ENCODE results near the gene PHF21A. TPM values are rescaled to one million over a fixed set of nuclear protein-coding genes. Genes with fewer than 3 reads are reported as not detected.

Gene PHF21A
- total RNA-seq, 2 experiments from 2014 or later: 59.5 to 66.2 TPM

GRCh38 chr11:46130286-46130940, 9.2 kb upstream of the PHF21A start:
- H3K27me3 Mint-ChIP-seq: no peaks in the 10 kb centered on the region
- Histone ChIP-seq H3K4me1 (ENCODE audit: insufficient read depth, low read length) (peaks cover 8% of the 10 kb centered on the region), H3K4me3 (ENCODE audit: low read length) (no peak overlapping the region), H3K27ac (ENCODE audit: low read depth in 1 of 2, low read length in 2 of 2) (no peak overlapping the region), H3K36me3 (ENCODE audit: insufficient read depth, low read length) (no peaks in the 10 kb centered on the region), H3K9me3 (ENCODE audit: control insufficient read depth in 1 of 2, insufficient read depth in 1 of 2, low read length in 2 of 2) (no peaks in the 10 kb centered on the region), H3K27me3 (ENCODE audit: control insufficient read depth in 1 of 2, insufficient read depth in 2 of 2, low read length in 2 of 2) (no peaks in the 10 kb centered on the region)
- H3K4me1 Mint-ChIP-seq (ENCODE audit: low read depth): peaks cover 12% of the 10 kb centered on the region
- TF ChIP-seq CTCF (IDR thresholded peaks at IDR 0.05): no peak
- DNase-seq: no peak
- POLR2A ChIA-PET: interaction anchor here (0.6 kb wide), 1 partner anchor 9 kb away, joined by 3 read pairs; no protein-coding TSS in a partner anchor
- CTCF ChIA-PET: no interaction called here
- intact Hi-C loops (cut with DNase I, micrococcal nuclease): no loop called here
- no peak overlapping the region for H3K27ac Mint-ChIP-seq
- H3K4me3 Mint-ChIP-seq: no peak overlapping the region
- H3K36me3 Mint-ChIP-seq (ENCODE audit: low read depth): no peaks in the 10 kb centered on the region
- H3K9me3 Mint-ChIP-seq: no peaks in the 10 kb centered on the region
- ATAC-seq (ENCODE audit: poor library complexity): no peak

GRCh38 chr11:46129133-46129532, 7.9 kb upstream of the PHF21A start:
- TF ChIP-seq CTCF (IDR thresholded peaks at IDR 0.05): no peak

GRCh38 chr11:46127150-46127638, 5.9 kb upstream of the PHF21A start:
- Mint-ChIP-seq H3K27ac (peak overlapping the region; percentile 43), H3K27me3 (no peaks in the 10 kb centered on the region), H3K9me3 (no peaks in the 10 kb centered on the region), H3K4me3 (peak overlapping the region; percentile 2), H3K36me3 (ENCODE audit: low read depth) (no peaks in the 10 kb centered on the region), H3K4me1 (ENCODE audit: low read depth) (peaks cover 16% of the 10 kb centered on the region)
- ATAC-seq (ENCODE audit: poor library complexity) (peak; percentile 99), DNase-seq (peak; percentile 16 to 88 (median 41))
- H3K4me1 ChIP-seq (ENCODE audit: insufficient read depth, low read length): peaks cover 12% of the 10 kb centered on the region
- no peaks in the 10 kb centered on the region for H3K27me3 ChIP-seq (ENCODE audit: control insufficient read depth in 1 of 2, insufficient read depth in 2 of 2, low read length in 2 of 2)
- intact Hi-C loops (cut with DNase I, micrococcal nuclease): loop anchor here (5.0 to 10.0 kb wide), 3 partner anchors 108 to 178 kb away; no protein-coding TSS in a partner anchor
- ChIA-PET CTCF (no interaction called here), POLR2A (interaction anchor here (1.0 kb wide), 1 partner anchor 37 kb away, joined by 3 read pairs; no protein-coding TSS in a partner anchor)
- no peak overlapping the region for H3K4me3 ChIP-seq (ENCODE audit: low read length)
- no peaks in the 10 kb centered on the region for H3K36me3 ChIP-seq (ENCODE audit: insufficient read depth, low read length)
- peak; percentile 22 for TF ChIP-seq CTCF (IDR thresholded peaks at IDR 0.05)
- H3K27ac ChIP-seq (ENCODE audit: low read depth in 1 of 2, low read length in 2 of 2): no peak overlapping the region
- H3K9me3 ChIP-seq (ENCODE audit: control insufficient read depth in 1 of 2, insufficient read depth in 1 of 2, low read length in 2 of 2): no peaks in the 10 kb centered on the region

More at GRCh38 chr11:46129133-46129532, 7.9 kb upstream of the PHF21A start:
- no peaks in the 10 kb centered on the region for H3K9me3 Mint-ChIP-seq
- no peaks in the 10 kb centered on the region for H3K27me3 Mint-ChIP-seq
- H3K36me3 Mint-ChIP-seq (ENCODE audit: low read depth): no peaks in the 10 kb centered on the region
- DNase-seq (no peak), ATAC-seq (ENCODE audit: poor library complexity) (no peak)
- H3K9me3 ChIP-seq (ENCODE audit: control insufficient read depth in 1 of 2, insufficient read depth in 1 of 2, low read length in 2 of 2): no peaks in the 10 kb centered on the region
- peaks cover 12% of the 10 kb centered on the region for H3K4me1 Mint-ChIP-seq (ENCODE audit: low read depth)
- no peak overlapping the region for H3K27ac ChIP-seq (ENCODE audit: low read depth in 1 of 2, low read length in 2 of 2)
- H3K4me3 Mint-ChIP-seq: no peak overlapping the region
- H3K27me3 ChIP-seq (ENCODE audit: control insufficient read depth in 1 of 2, insufficient read depth in 2 of 2, low read length in 2 of 2): no peaks in the 10 kb centered on the region
- no peaks in the 10 kb centered on the region for H3K36me3 ChIP-seq (ENCODE audit: insufficient read depth, low read length)
- ChIA-PET CTCF (no interaction called here), POLR2A (interaction anchor here (0.6 kb wide), 1 partner anchor 82 kb away, joined by 6 read pairs; no protein-coding TSS in a partner anchor)
- H3K27ac Mint-ChIP-seq: no peak overlapping the region
- intact Hi-C loops (cut with DNase I, micrococcal nuclease): loop anchor here (5.0 to 10.0 kb wide), 3 partner anchors 106 to 176 kb away; no protein-coding TSS in a partner anchor
- H3K4me3 ChIP-seq (ENCODE audit: low read length): no peak overlapping the region
- H3K4me1 ChIP-seq (ENCODE audit: insufficient read depth, low read length): peaks cover 8% of the 10 kb centered on the region

Data from CD4-positive, alpha-beta T cell (primary cell).